ENCODE data around the gene XXYLT1.
"Not testable (repeated sequence)": the region's sequence is repeated elsewhere in the genome, so short reads cannot be mapped to it uniquely, and the experiment has no call there.

The XXYLT1 gene

DNA sequence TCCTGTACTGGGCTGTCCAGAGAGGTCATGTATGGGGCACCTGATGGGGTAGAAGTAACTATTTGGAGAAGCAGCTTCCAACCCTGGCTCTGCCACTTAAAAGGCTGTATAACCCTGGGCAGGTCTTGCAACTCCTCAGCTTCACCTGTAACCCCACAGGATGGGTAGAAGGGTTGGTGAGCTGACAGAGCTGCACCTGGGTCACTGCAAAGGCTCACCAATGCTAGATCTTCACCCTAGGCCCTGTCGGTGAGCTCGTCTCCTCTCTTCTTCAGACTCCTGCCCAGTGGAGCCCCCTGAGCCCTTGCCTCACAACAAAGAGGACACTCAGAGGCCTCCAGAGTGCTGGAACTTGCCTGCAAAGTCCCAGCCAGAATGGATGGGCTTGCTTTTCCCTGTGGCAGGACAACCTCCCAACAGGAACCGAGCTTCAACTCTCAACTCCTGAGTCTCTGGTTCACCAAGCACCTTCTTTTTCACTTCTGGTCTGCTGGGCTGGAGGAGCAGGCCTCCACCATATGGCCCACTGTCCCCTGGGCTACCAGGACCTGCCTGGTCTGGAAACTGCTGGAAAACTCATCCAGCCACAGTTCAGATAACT lies 45.9 kb downstream of the XXYLT1 start:
- no peak for DNase-seq

DNA sequence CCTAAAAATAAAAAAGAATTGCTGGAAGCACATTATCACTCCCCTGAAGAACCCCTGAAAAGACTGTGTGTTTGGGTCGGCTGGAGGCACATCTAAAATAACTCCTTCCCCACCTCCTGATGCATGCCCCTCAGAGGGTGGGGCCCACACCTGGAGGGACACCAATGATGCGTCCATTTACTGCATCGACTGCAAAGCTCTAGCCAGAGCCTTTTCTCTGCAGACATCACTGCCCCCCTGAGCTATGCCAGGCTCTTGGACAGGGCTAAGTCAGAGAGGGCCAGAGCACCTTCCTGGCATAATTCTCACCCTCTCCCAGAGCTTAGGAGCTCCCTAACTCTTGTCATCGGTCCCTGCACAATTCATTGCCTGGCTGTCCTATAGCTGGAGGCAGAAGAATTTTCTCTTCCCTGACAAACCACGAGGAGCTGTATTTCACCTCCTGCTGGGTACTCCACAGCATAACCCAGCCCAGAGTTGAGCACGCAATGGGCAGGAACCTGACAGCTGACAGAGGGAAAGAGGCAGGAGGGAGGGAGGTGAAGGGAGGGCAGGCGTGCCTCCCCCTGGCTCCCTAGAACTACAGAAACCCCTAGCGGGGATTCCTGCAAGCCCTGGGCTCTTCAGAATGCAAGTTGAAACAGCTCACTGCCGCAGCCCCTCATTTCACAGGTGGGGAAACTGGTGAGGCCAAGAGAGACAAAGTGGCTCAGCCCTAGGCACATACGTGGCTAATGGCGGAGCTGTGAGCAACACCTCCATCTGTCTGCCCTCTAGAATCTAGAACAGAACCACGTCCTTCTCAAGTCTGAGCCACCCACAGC lies 46.6 kb downstream of the XXYLT1 start:
- DNase-seq = no peak

DNA sequence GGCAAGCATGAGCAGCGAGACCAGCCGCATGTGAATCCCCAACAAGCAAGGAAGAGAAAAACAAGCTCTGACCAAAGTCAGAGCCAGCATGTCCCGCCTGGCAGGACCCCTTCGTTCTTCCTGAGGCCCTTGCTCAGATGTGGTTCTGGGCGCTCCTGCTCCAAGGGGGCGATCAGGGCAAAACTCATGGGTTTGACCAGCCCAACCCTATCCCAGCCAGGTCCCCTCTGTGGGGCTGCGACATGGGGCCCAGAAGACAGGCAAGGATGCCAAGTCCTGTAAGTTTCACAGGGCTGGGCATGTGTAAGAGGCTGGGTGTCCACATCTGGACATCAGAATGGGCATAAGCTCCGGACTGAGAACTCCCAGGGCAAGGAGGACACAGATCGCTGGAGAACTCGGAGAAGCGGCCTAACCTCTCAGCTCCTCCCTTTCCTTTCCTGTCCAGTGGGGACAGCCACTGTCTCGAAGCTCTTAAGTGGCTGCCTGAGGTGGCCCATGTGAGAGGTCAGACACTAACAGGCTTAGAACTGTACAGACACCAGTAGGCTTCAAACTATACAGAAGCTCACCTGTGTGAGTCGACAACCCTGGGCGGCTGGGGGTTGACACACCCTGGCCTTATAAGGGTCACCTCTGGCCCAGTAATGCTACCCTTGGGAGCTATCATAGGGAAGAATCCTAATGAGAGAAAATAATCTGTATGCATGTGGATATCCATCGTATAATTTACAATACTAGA lies 48.9 kb downstream of the XXYLT1 start:
- no peak for DNase-seq

DNA sequence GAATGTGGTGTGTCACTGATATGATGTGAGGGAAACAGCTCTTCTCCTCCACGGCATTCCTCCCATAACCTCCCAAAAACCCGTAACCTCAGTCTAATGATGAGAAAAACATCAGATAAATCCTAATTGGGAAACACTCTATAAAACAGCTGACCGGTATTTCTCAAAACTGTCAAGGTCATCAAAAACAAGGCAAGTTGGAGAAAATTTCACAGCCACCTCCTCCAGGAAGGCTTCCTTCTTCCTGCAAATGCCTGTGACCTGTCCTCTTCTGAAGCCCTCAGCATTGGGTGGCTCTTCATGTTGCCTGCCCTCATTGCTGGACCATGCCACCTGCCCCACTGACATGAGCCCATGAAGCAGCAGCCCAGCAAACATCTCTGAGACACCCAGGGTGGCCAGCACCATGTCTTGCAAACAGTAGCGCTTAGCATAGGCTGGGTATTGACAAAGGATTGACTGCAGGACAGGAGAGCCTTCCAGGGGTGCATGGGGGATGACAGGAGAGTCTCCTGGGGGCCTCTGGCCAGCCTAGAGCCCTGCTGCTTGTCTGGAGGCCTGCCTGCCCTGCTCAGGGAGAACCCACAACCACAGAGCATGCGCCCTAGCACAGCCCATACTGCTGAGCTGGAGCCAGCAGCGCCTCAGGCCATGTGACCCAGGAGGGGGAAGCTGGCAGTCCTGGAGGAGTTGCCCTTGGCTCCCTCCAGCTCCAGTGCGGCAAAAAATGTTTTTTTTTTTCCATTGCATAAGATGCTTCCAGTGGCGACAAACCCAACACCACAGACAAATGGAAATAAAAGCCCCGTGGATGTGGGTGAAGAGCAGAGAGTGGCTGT lies 49.7 kb downstream of the XXYLT1 start:
- DNase-seq = peak; percentile 39

DNA sequence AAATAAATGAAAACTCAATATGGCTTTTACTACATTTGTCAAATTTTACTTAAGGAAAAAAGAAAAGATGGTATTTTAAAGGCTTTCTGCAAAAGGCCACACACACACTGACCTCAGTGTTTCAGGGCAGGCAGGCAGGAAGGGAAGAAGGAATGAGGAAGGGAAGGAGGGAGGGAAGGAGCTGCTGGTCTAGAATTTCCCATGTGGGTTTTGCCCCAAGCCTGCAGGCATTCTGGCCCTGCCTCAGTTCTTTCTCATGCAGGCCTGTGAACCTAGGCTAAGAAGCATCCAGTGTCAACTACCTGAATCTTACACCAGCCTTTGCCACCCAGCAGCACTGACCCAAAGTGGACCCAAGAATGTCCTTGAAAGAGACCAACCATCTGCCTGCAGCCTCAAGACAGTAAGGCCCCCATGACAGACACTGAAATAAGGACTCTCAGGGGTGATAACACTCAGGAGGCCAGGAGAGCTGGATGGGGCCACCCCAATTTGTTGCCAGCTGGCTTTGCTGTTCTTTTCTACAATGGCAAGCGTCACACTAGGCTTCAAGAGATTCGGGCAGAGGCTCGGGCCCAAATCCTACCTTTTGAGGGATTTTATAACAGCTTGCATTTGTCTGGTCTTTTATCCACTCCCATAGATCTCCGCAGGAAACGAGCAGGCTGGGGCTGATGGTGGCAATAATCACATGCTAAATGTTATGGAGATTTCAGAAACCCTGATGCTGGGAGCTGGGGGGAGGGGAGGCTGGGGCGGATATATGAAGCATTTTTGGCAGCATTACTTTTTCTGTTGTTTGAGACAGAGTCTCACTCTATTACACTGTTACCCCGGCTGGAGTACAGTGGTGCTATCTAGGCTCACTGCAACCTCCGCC lies 51.4 kb downstream of the XXYLT1 start:
- no peak for DNase-seq

DNA sequence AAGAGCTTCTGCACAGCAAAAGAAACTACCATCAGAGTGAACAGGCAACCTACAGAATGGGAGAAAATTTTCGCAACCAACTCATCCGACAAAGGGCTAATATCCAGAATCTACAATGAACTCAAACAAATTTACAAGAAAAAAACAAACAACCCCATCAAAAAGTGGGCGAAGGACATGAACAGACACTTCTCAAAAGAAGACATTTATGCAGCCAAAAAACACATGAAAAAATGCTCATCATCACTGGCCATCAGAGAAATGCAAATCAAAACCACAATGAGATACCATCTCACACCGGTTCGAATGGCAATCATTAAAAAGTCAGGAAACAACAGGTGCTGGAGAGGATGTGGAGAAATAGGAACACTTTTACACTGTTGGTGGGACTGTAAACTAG lies 52.6 kb downstream of the XXYLT1 start:
- DNase-seq = not testable (repeated sequence)

DNA sequence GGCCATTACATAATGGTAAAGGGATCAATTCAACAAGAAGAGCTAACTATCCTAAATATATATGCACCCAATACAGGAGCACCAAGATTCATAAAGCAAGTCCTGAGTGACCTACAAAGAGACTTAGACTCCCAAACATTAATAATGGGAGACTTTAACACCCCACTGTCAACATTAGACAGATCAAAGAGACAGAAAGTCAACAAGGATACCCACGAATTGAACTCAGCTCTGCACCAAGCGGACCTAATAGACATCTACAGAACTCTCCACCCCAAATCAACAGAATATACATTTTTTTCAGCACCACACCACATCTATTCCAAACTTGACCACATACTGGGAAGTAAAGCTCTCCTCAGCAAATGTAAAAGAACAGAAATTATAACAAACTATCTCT lies 55.4 kb downstream of the XXYLT1 start:
- DNase-seq = not testable (repeated sequence)

DNA sequence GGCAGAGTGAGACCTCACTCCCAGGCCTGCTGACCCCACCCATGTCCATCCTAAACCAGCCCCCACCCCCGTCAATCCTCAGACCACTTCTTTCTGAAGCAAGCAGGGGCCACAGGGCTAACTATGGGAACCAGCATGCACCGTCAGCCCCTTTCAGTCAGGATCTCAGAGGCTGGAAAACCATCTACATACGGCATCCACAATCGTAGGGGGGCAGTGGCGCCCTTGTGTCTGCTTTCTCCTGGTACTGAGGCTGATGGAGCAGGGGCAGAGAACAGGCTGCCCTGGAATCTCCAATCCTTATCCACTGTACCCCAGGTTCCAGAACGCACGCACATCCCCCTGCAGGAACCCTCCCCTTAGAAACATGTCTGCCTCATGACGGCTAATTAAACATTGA lies 56.6 kb downstream of the XXYLT1 start:
- no peak for DNase-seq

DNA sequence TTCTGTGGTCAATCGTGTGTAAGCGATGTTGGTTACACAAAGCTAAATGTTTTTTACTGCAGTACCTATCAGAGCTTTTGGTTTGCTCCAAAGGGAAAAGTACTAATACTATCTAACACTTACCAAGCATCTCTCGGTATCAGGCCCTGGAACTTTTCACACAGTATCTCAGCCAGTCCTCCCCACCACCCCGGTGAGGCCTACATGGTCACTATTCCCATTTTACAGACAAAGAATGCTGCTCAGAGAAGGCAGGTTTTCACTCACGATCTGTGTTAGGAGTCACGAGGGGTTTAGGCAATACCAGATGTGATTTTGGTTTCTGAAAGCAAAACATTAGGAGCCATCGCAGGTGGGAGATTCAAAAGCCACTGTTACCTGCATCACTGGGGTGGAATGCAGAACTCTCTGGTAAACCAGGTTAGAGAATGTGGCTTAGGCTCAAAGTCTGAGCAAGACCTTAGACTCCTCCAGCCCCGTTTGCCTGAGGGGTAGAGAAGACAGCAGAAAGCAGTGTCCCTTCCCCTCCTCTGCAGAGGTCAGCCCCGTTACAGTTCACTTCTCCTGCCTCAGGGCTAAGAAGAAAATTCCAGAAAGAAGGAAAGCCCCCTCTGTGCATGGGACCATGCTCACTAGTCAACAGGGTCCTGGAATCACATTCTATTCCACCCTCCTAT lies 57.2 kb downstream of the XXYLT1 start:
- no peak for DNase-seq

DNA sequence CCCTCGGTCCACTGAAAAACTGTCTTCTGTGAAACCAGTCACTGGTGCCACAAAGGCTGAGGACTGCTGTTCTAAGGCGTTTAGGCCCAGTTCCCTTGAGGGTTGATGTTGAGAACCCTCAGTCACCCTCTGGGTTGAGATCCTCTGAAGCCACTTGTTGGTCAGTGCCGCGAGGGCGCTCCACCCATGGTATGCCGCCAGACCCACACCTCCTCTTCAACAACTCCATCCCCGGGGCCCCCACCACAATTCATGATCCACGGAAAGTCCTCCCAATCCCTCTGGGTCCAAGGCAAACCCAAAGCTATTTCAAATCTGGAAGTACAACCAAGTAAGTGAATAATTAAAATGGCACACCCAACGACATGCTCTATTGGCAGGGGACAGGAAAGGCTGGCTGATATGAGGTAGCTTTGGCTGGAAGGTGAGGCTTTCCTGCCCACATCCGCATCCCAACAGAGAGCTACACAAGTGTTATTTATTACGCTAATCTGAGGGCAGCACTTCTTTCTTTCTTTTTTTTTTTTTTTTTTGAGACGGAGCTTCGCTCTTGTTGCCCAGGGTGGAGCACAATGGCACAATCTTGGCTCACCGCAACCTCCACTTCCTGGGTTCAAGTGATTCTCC lies 58.1 kb downstream of the XXYLT1 start:
- no peak for DNase-seq

DNA sequence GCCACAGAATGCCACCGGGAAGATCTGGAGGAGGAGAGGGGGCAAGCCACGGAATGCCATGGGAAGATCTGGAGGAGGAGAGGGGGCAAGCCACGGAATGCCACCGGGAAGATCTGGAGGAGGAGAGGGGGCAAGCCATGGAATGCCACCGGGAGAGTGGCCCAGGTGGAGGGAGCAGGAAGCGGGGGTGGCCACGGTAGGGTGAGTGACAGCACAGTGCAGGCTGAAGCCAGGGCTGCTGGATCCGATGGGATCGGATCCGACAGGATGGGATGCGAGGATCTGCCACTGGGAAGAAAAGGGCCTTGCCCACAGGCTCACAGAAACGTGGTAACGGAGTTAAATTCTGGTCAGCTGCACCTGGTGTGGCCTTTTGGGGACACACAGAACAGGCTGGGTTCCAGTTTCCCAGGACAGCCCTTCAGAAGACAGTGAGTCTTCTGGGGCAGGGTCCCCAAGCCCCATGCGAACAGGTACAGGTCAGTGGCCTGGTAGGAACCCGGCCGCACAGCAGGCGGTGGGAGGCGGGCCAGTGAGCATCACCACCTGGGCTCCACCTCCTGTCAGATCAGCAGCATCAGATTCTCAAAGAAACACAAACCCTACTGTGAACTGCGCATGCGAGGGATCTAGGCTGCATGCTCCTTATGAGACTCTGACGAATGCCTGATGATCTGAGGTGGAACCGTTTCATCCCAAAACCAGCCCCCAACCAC lies 58.8 kb downstream of the XXYLT1 start:
- DNase-seq = no peak

DNA sequence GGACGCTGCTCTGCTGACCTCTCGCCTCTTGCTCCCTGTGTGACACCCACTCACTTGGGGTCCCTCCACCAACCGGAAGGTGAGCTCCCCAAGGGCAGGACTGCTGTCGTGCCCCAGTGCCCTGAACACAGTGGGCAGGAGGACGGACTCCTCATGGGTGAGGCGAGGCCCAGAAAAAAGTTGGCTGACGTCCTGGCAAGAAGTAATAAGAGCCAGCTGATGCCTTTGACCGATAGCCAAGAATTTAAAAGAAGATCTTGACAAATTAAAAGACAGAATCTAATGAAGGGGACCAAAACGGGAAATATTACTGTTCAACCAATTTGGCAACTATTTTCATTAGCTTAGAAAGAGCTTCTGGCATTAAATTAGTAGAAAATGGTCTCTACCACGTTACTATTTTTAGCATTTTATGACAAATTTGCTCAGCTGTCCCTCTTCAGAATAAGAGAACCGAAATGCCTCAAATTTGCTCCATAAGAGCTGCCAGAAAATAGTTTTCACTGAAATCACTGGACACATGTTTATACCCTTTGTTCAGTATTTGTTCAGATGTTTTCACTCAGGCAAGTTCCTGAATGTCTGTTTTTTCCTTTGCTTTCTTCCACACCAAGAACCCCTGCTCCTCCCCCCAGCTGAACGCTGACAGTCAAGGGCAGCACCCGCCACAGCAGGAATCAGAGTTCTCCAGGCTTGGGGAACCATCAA lies 60.5 kb downstream of the XXYLT1 start:
- peak; percentile 78 for DNase-seq

DNA sequence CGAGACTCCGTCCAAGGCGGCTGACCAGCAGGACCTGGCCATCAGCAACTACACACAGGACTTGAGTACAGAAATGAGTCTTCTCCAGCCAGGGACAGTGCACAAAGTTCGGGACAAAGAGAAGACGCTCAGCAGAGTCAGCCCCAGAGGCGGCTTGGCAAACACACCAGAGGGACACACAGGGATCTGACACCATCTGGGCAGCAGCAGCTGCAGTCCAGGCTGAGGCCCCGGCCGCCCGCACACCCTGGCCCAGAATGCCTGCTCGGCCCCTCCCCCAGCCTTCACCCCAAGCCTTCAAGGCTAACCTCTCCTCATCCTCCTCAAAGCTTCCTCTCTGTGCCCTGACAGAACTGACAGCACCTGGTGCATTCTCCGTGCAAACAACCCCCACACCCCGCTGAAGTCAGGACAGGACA lies 61.1 kb downstream of the XXYLT1 start:
- DNase-seq = peak; percentile 78

DNA sequence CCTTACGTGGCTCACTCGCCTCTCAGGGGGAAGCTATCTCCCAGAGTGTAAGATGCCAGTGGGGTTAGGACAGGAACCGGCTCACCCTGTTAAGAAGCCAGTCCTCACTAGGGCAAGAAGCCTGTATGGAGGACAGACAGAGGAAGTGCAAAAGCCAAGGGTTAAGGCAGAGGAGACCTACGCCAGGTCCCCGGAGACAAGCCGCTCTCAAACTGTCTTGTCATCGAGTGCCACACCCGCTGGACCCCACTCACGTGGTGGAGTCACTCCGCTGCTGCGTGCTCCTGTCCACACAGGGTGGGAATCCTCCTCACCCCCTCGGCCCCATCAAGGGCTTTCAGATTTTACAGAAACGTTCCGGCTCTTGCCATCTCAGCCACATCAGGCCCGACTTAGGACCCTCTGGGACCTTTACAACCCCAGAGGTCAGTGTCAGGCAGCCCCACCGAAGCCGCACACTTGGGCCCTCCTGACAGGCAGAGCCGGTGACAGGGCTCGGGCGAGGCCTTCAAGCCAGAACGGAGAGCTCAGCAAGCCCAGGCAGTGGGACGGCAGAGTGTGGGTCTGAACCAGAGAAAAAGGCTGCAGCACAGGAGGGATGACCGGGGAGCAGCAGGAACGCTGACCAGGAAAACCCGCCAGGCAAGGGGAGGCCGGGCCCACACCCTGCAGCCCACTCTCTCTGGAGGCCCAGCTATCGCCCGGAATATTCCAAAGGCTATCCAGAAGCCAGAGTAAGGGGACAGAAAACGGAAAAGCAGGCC lies 61.7 kb downstream of the XXYLT1 start:
- peak; percentile 16 for DNase-seq

DNA sequence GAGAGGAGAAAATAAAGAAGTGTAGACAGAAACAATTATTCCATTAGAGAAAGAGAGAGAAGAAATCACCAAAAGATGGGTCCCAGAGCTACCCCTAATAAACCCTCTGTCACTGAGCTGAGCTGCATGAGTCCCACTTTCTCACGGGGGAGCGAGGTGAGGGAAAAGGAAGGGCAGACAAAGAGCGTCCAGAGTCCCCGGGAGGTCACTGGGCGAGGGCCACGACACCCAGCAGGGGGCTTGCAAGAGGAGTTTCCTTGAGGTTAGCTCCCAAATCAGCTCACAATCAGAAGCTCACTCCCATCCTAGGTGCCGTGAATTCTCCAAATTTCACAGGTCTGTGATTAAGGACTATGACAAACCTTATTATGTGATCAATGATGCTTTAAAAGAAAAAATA lies 62.3 kb downstream of the XXYLT1 start:
- no peak for DNase-seq

DNA sequence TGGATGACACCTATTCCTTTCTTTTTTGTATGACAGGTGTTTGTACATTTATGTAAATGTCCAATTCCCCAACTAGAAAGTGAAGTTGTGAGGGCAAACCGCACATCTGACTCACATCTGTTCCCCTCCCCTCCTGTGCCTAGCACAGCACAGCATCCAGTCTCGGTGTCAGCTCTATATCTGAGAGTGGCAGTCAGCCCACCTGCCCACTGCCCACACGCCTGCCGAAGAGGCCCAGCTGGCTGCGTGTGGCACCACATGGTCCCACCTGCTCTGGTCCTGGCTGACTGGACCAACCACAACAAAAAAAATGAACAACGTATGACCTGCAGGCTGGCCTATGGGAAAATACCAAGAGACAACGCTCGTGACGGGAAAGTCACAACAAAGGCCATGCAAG lies 62.8 kb downstream of the XXYLT1 start:
- peak; percentile 23 for DNase-seq

DNA sequence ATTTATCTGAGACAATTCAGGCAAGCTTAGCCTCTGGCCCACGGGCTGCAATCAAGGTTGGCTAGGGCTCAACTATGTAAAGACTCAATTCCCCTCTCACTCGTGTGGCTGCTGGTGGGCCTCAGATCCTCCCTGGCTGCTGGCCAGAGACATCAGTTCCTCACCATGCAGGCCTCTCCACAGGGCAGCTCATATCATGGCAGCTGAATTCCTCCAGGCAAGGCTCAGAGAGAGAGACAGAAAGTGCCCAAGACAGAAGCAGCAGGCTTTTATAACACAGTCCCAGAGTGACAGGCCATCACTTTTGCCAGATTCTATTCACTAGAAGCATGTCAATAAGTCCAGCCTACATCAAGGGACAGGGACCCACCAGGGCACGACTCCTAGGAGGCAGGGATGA lies 63.2 kb downstream of the XXYLT1 start:
- peak; percentile 43 for DNase-seq

DNA sequence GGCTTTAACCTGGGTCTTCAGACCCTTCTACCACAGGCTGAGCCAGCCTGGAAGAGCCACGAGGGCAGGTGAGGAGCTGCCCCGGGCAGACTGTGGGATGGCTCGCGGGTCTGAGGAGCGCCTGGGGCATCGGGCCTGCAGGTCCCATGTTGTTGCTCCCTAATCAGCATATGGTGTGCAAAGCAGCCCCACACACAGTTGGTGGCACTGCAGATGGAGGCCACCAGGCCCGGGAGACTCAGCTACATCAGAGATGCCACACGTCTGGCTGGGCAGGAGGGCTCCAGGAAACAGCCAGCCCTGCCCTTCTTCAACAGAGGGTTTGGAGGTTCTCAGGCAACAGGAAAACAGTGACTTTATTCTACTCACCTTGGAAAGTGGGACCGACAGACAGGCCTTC lies 63.9 kb downstream of the XXYLT1 start:
- DNase-seq = no peak

All from eye (tissue), 1 donor.